IPS-18c (cell line): ENCODE results near the gene ALS2.
"Not testable (repeated sequence)": the region's sequence is repeated elsewhere in the genome, so short reads cannot be mapped to it uniquely, and the experiment has no call there.

Experiments used
- H3K4me3 ChIP-seq: 2 replicates; pipeline ENCODE4 v1.7.0; 2013; ENCODE audit warnings: low read depth, mild to moderate bottlenecking, low read length, moderate library complexity; ENCODE audit not compliant: insufficient read depth
- H3K9me3 ChIP-seq: one replicate; pipeline ENCODE4 v1.6.1; 2013; ENCODE audit warnings: mild to moderate bottlenecking, low read length, moderate library complexity; ENCODE audit not compliant: control insufficient read depth, insufficient read depth

Gene ALS2

GRCh38 chr2:201773990-201774389 lies 6.7 kb downstream of the ALS2 start:
- Histone ChIP-seq H3K4me3 (no peak overlapping the region), H3K9me3 (no peaks in the 10 kb centered on the region)

DNA sequence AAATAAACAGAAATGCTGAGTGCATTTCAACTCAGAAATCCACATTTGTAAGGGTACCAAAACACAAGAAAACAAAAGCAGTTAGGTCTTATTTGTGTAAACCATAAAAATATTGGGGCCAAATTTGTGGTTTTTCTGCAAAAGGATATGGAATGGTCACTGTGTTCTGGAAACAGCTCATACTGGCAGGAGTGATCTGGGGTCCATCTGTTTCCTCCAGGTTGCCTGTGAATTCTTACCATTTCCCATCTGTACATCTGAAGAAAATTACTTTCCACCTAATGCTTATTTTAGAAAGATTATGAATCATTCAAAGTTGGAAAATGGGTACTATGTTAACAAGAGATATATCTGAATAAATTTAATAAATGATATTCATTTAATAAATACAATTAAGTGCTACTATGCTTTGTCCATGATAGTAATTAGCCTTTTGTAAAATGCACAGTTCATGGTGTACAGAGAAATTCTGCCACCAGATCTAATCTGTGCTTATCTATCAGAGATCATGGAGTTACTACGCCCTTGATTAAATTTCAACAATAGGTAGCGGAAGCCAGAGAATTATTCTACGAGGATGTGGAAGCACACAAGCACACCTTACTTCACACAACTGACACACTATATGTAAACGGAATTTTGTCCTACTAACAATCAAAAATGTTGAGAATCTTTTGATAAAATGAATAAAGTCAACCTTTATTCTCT lies 10.9 kb downstream of the ALS2 start:
- H3K4me3 ChIP-seq, result no peak overlapping the region
- H3K9me3 ChIP-seq, result no peaks in the 10 kb centered on the region

- Histone ChIP-seq H3K9me3 (no peaks in the 10 kb centered on the region), H3K4me3 (no peak overlapping the region)
Measured at GRCh38 chr2:201768918-201769317, 11.8 kb downstream of the ALS2 start.

- H3K4me3 ChIP-seq, result no peak overlapping the region
- H3K9me3 ChIP-seq, result no peaks in the 10 kb centered on the region
Measured at GRCh38 chr2:201765799-201766198, 14.9 kb downstream of the ALS2 start.

DNA sequence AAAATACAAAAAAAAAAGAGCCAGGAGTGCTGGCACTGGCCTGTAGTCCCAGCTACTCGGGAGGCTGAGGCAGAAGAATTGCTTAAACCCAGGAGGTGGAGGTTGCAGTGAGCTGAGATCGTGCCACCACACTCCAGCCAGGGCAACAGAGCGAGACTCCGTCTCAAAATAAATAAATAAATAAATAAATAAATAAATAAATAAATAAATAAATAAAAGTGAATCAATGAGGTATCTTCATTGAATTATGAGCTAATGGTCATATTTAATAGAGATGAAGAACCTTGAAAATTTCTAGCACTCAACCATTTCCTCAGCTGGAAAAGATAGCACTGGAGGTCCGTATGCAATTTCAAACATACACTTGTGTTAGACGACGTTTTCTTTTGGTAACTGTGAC lies 16.3 kb downstream of the ALS2 start:
- H3K9me3 ChIP-seq, H3K4me3 ChIP-seq: not testable (repeated sequence)

DNA sequence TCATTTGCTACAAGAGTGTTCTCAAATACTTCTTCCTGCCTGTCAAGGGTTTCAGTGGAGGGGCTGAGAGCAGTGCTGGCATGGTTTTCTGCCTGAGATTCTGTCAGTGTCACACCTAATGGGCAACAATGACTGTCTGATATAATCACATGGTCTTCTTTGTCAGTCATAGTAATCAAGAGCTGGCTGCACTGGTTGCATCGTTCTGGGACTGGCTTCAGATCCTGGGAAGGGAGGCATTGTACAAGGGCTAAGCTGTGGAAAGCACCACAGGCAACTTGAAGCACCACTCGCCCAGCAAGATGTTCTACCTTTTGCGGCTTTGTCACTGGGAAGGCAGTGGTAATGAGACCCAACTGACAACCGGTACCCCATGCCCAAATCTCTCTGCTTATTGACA lies 19.6 kb downstream of the ALS2 start:
- H3K4me3 ChIP-seq, result no peak overlapping the region
- H3K9me3 ChIP-seq, result no peaks in the 10 kb centered on the region

DNA sequence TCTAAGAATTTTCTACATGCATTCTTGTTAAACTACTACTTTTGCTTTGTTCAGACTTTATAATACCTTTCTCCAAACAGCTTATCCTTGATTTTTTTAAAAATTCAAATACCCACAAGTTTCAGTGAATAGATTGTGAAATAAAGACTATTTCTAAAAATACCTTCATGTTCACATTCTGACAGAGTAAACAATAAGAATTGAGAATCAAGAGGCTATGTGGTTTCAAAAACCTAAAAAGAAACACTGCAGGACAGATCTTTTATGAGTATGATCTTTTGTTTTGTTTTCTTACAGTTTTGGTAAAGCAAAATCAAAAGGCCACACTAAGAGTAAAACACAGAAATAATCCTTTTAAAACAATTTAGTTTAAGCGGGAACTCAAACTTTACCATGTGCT lies 21.2 kb downstream of the ALS2 start:
- Histone ChIP-seq H3K4me3 (no peak overlapping the region), H3K9me3 (no peaks in the 10 kb centered on the region)

DNA sequence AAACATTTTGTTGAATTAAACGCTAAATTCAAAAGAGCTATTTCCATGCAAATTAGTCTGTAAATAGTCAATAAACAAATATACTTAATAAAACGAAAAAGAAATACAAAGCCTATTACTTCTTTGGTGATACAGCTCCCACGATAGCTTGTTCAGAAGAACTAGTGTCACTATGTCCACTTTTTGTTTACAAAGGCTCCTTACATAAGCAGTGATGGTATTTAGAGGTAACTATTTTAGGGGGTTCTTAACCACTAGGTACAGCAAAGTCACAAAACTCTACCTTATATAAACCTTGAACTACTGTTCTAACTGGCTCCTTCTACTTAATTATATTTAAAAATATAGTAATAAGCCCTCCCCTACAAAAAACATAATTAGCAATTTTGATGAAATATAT lies 21.9 kb downstream of the ALS2 start:
- no peaks in the 10 kb centered on the region for H3K9me3 ChIP-seq

GRCh38 chr2:201758234-201758633 lies 22.5 kb downstream of the ALS2 start:
- Histone ChIP-seq H3K4me3 (no peak overlapping the region), H3K9me3 (no peaks in the 10 kb centered on the region)

More for the DNA sequence above, 21.9 kb downstream of the ALS2 start:
- H3K4me3 ChIP-seq, result no peak overlapping the region

- H3K9me3 ChIP-seq, result no peaks in the 10 kb centered on the region
Measured at GRCh38 chr2:201754717-201755415, 25.9 kb downstream of the ALS2 start.

GRCh38 chr2:201751566-201751965 lies 29.2 kb downstream of the ALS2 start:
- Histone ChIP-seq H3K9me3 (no peaks in the 10 kb centered on the region), H3K4me3 (no peak overlapping the region)

More at GRCh38 chr2:201754717-201755415, 25.9 kb downstream of the ALS2 start:
- H3K4me3 ChIP-seq, result no peak overlapping the region

- Histone ChIP-seq H3K4me3 (no peak overlapping the region), H3K9me3 (no peaks in the 10 kb centered on the region)
Measured at GRCh38 chr2:201746551-201746950, 34.2 kb downstream of the ALS2 start.

- no peaks in the 10 kb centered on the region for H3K9me3 ChIP-seq
Measured at GRCh38 chr2:201735486-201735885, 45.2 kb downstream of the ALS2 start.

GRCh38 chr2:201734111-201734510 lies 46.6 kb downstream of the ALS2 start:
- Histone ChIP-seq H3K4me3 (no peak overlapping the region), H3K9me3 (no peaks in the 10 kb centered on the region)

More at GRCh38 chr2:201735486-201735885, 45.2 kb downstream of the ALS2 start:
- H3K4me3 ChIP-seq, result no peak overlapping the region

DNA sequence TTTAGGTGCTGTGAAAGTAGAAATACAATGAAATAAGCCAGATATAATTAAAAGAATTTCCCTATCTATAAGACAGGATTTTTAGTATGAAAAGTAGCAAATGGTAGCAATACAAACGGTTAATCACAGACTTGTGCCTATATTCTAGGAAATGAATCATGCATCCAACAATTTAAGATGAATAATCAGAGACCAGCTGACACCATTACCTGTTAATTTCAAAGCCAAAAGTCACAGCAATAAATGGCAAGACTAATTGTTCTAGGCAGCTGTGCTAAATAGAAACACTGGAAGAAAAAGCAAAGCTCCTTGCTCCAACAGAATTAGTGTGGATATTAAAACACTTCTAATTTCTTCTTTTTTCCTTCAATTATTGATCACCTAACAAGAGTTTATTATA lies 47.2 kb downstream of the ALS2 start:
- no peaks in the 10 kb centered on the region for H3K9me3 ChIP-seq
- H3K4me3 ChIP-seq, result no peak overlapping the region

GRCh38 chr2:201730651-201731285 lies 50.0 kb downstream of the ALS2 start:
- Histone ChIP-seq H3K9me3 (no peaks in the 10 kb centered on the region), H3K4me3 (no peak overlapping the region)

GRCh38 chr2:201715459-201715858 lies 65.3 kb downstream of the ALS2 start:
- Histone ChIP-seq H3K9me3 (no peaks in the 10 kb centered on the region), H3K4me3 (no peak overlapping the region)

DNA sequence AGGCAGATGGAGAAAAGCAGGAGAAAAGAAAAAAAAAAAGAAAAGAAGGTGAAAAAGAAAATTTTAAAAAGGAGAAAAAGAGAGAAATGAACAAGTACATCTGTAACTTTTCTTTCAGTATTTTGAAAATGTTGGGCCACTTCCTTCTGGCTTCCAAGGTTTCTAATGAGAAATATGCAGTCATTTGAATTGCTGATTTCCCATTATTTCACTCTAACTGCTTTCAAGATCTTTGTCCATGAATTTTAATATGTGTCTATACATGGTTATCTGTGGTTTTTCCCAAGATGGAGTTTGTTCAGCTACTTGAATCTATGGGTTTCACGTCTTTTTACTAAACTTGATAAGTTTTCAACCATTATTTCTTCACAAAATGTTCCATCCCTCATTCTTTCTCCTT lies 68.0 kb downstream of the ALS2 start:
- Histone ChIP-seq H3K9me3 (no peaks in the 10 kb centered on the region), H3K4me3 (no peak overlapping the region)
